OCI-LY7 (cell line): Measurements from ENCODE around the gene RAPGEF6.

ENCODE experiments used
- CTCF ChIP-seq: fragments of 200-600 bp; sonication (generic); conservative IDR thresholded peaks from 2 replicates; pipeline ENCODE4 v1.5.1; 2014; ENCODE audit warnings: mild to moderate bottlenecking, antibody characterized with exemption, low read length, moderate library complexity, mixed read lengths
- EZH2phosphoT487 ChIP-seq: fragments of 200-600 bp; sonication (generic); IDR thresholded peaks from 2 replicates; pipeline ENCODE4 v1.6.1; 2018; ENCODE audit warnings: low read depth, borderline replicate concordance, mild to moderate bottlenecking, mixed run types, antibody characterized with exemption, low read length, moderate library complexity, mixed read lengths

GRCh38 chr5:131460133-131460532 is 174.9 kb downstream of the RAPGEF6 start:
- TF ChIP-seq CTCF (no peak), EZH2phosphoT487 (no peak)
